ENCODE data around the gene DOCK8. TPM values are rescaled to one million over a fixed set of nuclear protein-coding genes. Genes with fewer than 3 reads are reported as not detected.

Gene DOCK8
- total RNA-seq, 4 donors from 2014 or later: 9.0 to 17.9 (median 13.6) TPM

DNA sequence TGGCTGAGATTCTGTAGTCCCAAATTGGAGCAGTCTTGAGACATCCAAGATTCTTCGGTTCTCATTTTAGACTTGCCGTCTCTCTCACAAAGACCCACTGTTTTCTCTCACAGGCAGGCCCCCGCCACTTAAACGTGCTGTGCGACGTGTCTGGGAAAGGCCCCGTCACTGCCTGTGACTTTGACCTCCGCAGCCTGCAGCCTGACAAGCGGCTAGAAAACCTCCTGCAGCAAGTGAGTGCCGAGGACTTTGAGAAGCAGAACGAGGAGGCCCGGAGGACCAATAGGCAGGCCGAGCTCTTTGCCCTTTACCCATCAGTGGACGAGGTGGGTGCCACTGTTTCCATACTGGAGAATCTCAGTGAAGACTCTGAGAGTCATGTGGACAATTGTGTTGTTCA, 97.2 kb downstream of the DOCK8 start:
- WGBS, 2 donors: 45 to 66% methylated on average over 9 to 14 of the region's 14 CpGs
- TF ChIP-seq POLR2A (IDR thresholded peaks at IDR 0.05) (no peak), EP300 (IDR thresholded peaks at IDR 0.05) (no peak)
- TF ChIP-seq, protein P1, sequence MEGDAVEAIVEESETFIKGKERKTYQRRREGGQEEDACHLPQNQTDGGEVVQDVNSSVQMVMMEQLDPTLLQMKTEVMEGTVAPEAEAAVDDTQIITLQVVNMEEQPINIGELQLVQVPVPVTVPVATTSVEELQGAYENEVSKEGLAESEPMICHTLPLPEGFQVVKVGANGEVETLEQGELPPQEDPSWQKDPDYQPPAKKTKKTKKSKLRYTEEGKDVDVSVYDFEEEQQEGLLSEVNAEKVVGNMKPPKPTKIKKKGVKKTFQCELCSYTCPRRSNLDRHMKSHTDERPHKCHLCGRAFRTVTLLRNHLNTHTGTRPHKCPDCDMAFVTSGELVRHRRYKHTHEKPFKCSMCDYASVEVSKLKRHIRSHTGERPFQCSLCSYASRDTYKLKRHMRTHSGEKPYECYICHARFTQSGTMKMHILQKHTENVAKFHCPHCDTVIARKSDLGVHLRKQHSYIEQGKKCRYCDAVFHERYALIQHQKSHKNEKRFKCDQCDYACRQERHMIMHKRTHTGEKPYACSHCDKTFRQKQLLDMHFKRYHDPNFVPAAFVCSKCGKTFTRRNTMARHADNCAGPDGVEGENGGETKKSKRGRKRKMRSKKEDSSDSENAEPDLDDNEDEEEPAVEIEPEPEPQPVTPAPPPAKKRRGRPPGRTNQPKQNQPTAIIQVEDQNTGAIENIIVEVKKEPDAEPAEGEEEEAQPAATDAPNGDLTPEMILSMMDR (IDR thresholded peaks at IDR 0.05): no peak

DNA sequence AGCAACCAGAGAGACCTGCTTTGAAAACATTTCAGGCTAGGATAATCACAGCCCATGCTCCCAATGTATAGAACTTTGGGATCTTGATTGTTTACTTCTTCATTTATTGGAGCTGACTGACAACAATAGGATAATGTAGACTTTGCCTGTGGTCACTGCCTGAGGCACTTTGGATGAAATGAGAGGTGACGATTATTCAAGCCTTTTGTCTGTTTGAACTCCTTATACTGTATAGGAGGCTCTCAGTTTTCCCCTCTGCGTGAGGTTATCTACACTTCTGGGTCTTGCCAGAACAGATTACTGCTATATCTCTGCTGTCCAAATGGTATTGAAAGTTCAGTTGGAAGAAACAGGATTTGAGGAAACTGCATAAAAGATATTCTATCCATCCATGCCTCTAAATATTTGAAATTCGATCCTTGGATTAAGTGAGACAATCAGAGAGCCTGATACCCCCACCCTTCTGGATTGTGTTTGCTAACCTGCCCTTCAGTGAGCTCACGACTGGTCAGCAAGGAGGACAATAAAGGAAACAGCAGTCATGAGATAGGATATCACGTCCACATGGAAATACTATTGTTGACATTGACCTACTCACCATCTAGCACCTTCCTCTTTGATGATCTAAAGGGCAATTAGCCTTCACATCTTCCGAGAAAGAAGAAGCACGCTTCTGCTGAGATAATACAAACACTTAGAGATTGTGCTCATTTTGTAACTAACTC, 98.1 kb downstream of the DOCK8 start:
- no peak overlapping the region for H3K27ac ChIP-seq
- DNase-seq (ENCODE audit: low spot score in 2 of 2): no peak
- no peak overlapping the region for H3K4me3 ChIP-seq
- H3K36me3 ChIP-seq: no peaks in the 10 kb centered on the region
- TF ChIP-seq EP300 (IDR thresholded peaks at IDR 0.05) (no peak), POLR2A (IDR thresholded peaks at IDR 0.05) (no peak)
- TF ChIP-seq, protein P1 (IDR thresholded peaks at IDR 0.05): no peak
- H3K27me3 ChIP-seq: no peaks in the 10 kb centered on the region
- H3K9me3 ChIP-seq: no peaks in the 10 kb centered on the region
- H3K4me1 ChIP-seq: no peaks in the 10 kb centered on the region
- WGBS, 2 donors: 75 to 79% methylated on average over 7 of the region's 7 CpGs

More for the DNA sequence above, 97.2 kb downstream of the DOCK8 start:
- no peaks in the 10 kb centered on the region for H3K36me3 ChIP-seq
- no peak overlapping the region for H3K27ac ChIP-seq
- H3K27me3 ChIP-seq: no peaks in the 10 kb centered on the region
- H3K4me3 ChIP-seq: no peak overlapping the region
- DNase-seq (ENCODE audit: low spot score in 2 of 2): no peak
- H3K9me3 ChIP-seq: no peaks in the 10 kb centered on the region
- no peaks in the 10 kb centered on the region for H3K4me1 ChIP-seq

DNA sequence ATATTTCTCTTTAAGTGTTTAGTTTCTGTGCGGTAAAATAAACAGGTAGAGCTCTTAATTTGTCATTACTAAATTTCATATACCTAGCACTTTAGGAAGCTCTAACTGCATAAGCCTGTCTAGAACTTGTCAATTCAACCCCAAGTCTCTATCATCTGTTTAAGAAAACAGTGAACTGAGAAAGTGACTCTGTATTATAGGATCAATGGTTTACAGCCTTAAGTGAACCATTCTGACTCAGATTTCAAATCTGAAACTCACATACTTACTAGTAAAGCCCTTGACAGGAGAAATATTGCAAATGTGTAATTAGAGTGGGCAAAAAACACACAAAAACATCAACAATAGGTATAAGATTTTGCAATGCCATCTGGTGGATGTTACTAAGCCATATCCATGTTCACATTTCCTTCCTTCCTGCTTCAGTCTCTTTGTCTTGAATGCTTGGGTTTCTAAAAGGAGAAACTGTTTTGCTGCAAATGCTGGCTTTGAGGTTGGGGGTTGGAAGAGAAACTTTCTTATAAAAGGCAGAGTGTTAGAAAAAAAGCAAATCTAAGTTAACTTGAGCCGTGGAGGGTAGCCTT, 101.8 kb downstream of the DOCK8 start:
- Histone ChIP-seq H3K36me3 (no peaks in the 10 kb centered on the region), H3K27ac (no peak overlapping the region), H3K4me3 (no peak overlapping the region), H3K4me1 (no peaks in the 10 kb centered on the region), H3K27me3 (no peaks in the 10 kb centered on the region), H3K9me3 (no peaks in the 10 kb centered on the region)
- TF ChIP-seq EP300 (IDR thresholded peaks at IDR 0.05): no peak
- TF ChIP-seq POLR2A (IDR thresholded peaks at IDR 0.05): no peak
- TF ChIP-seq, protein P1 (IDR thresholded peaks at IDR 0.05): no peak
- WGBS, 2 donors: 54 to 57% methylated on average over 2 of the region's 2 CpGs
- DNase-seq (ENCODE audit: low spot score in 2 of 2): no peak

DNA sequence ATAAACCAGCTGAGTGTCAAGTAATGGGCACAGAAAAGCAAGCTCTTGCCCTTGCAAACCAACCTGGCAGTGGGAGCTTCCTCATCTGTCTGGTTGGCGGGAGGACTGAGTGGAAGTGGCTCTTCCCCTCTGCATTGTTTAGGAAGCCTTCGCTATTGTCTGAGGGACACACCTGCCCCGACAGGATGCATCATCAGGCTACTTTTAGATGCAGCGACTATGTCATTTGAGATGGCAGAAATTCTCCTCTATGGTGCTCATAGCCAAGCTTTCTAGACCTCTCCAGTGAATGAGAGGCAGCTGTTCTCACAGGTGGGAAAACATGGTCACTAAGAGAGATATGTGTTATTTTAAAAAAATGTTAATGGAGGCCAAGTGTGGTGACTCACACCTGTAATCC, 104.0 kb downstream of the DOCK8 start:
- H3K4me3 ChIP-seq: no peak overlapping the region
- H3K4me1 ChIP-seq: no peaks in the 10 kb centered on the region
- TF ChIP-seq, protein P1 (IDR thresholded peaks at IDR 0.05): no peak
- TF ChIP-seq POLR2A (IDR thresholded peaks at IDR 0.05): no peak
- no peak for TF ChIP-seq EP300 (IDR thresholded peaks at IDR 0.05)
- no peaks in the 10 kb centered on the region for H3K9me3 ChIP-seq
- DNase-seq (ENCODE audit: low spot score in 2 of 2): no peak
- no peak overlapping the region for H3K27ac ChIP-seq
- H3K27me3 ChIP-seq: no peaks in the 10 kb centered on the region
- WGBS, 2 donors: 85 to 93% methylated on average over 4 of the region's 4 CpGs
- no peaks in the 10 kb centered on the region for H3K36me3 ChIP-seq

DNA sequence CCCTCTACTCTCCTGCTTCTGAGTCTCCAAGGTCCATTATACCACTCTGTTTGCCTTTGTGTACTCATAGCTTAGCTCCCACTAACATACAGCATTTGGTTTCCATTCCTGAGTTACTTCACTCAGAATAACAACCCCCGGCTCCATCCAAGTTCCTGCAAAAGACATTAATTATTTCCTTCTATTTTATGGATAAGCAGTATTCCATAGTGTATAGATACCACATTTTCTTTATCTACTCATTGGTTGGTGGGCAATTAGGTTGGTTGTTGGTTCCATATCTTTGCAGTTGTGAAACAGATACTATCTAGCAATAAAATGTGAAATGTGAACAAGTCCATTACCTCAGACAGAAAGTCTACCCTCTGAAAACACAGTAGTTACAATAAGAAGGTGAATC, 110.3 kb downstream of the DOCK8 start:
- WGBS, 2 donors: 61 to 79% methylated on average over 1 of the region's 1 CpG
- H3K4me3 ChIP-seq: no peak overlapping the region
- DNase-seq (ENCODE audit: low spot score in 2 of 2): no peak
- TF ChIP-seq, protein P1 (IDR thresholded peaks at IDR 0.05): no peak
- TF ChIP-seq POLR2A (IDR thresholded peaks at IDR 0.05): no peak
- TF ChIP-seq EP300 (IDR thresholded peaks at IDR 0.05): no peak
- H3K36me3 ChIP-seq: no peaks in the 10 kb centered on the region
- no peaks in the 10 kb centered on the region for H3K27me3 ChIP-seq
- no peaks in the 10 kb centered on the region for H3K9me3 ChIP-seq
- H3K4me1 ChIP-seq: no peaks in the 10 kb centered on the region
- H3K27ac ChIP-seq: no peak overlapping the region
